Chondrocyte (in vitro differentiated cells): ENCODE data around the gene TRAF3. TPM values are rescaled to one million over a fixed set of nuclear protein-coding genes. Genes with fewer than 3 reads are reported as not detected.
A peak's percentile ranks its signal among the peaks of the same experiment; 100 is the strongest.

ENCODE experiments used
- DNase-seq: peaks from one replicate; pipeline ENCODE4 v3.0.0; 2021; ENCODE audit warnings: mixed read lengths, low spot score
- H3K27ac Mint-ChIP-seq: one replicate; pipeline ENCODE4 v1.8.0; 2021; ENCODE audit warnings: mild to moderate bottlenecking, moderate library complexity, mixed read lengths; ENCODE audit not compliant: unreplicated experiment
- H3K27me3 Mint-ChIP-seq: 2 replicates; pipeline ENCODE4 v1.8.0; 2021; ENCODE audit warnings: low read depth, mixed read lengths
- H3K36me3 Mint-ChIP-seq: 2 replicates; pipeline ENCODE4 v1.8.0; 2021; ENCODE audit warnings: low read depth, mixed read lengths
- H3K4me1 Mint-ChIP-seq: 2 replicates; pipeline ENCODE4 v1.8.0; 2021; ENCODE audit warnings: low read depth, mild to moderate bottlenecking, mixed read lengths
- H3K4me3 Mint-ChIP-seq: one replicate; pipeline ENCODE4 v1.8.0; 2021; ENCODE audit warnings: mild to moderate bottlenecking, moderate library complexity, mixed read lengths; ENCODE audit not compliant: unreplicated experiment
- H3K9me3 Mint-ChIP-seq: 2 replicates; pipeline ENCODE4 v1.8.0; 2021; ENCODE audit warnings: low read depth, mixed read lengths
- CTCF ChIP-seq: fragments of 200-600 bp; sonication (generic); IDR thresholded peaks from 2 replicates; pipeline ENCODE4 v1.5.0; 2021; ENCODE audit warnings: antibody characterized with exemption, mild to moderate bottlenecking, moderate library complexity
- total RNA-seq: library from RNA; stranded (reverse); gene quantifications from 3 replicates; pipeline ENCODE4 v1.2.1, GENCODE V29; 2021

TRAF3 gene
- total RNA-seq, 1 donor from 2014 or later: 20.1 TPM

GRCh38 chr14:102811971-102812370 is 34.7 kb downstream of the TRAF3 start:
- Mint-ChIP-seq H3K36me3 (peaks cover 8% of the 10 kb centered on the region), H3K4me3 (no peak overlapping the region), H3K9me3 (peaks cover 3% of the 10 kb centered on the region), H3K4me1 (peaks cover 14% of the 10 kb centered on the region), H3K27ac (no peak overlapping the region), H3K27me3 (no peaks in the 10 kb centered on the region)
- no peak for DNase-seq
- TF ChIP-seq CTCF: no peak

- peaks cover 3% of the 10 kb centered on the region for H3K9me3 Mint-ChIP-seq
- H3K27ac Mint-ChIP-seq: no peak overlapping the region
- no peak for DNase-seq
- peaks cover 11% of the 10 kb centered on the region for H3K36me3 Mint-ChIP-seq
- peaks cover 11% of the 10 kb centered on the region for H3K4me1 Mint-ChIP-seq
- H3K27me3 Mint-ChIP-seq: no peaks in the 10 kb centered on the region
- TF ChIP-seq CTCF: no peak
- no peak overlapping the region for H3K4me3 Mint-ChIP-seq
These were observed 36.4 kb downstream of the TRAF3 start for GRCh38 chr14:102813691-102814090.

- peaks cover 3% of the 10 kb centered on the region for H3K9me3 Mint-ChIP-seq
- no peak overlapping the region for H3K4me3 Mint-ChIP-seq
- no peaks in the 10 kb centered on the region for H3K27me3 Mint-ChIP-seq
- peaks cover 11% of the 10 kb centered on the region for H3K36me3 Mint-ChIP-seq
- H3K4me1 Mint-ChIP-seq: peaks cover 10% of the 10 kb centered on the region
- DNase-seq: no peak
- no peak for TF ChIP-seq CTCF
- H3K27ac Mint-ChIP-seq: no peak overlapping the region
These were observed 40.1 kb downstream of the TRAF3 start for GRCh38 chr14:102817318-102817717.

- no peaks in the 10 kb centered on the region for H3K27me3 Mint-ChIP-seq
- H3K4me1 Mint-ChIP-seq: peaks cover 8% of the 10 kb centered on the region
- H3K9me3 Mint-ChIP-seq: peaks cover 3% of the 10 kb centered on the region
- DNase-seq: no peak
- no peak overlapping the region for H3K27ac Mint-ChIP-seq
- H3K36me3 Mint-ChIP-seq: peaks cover 11% of the 10 kb centered on the region
- H3K4me3 Mint-ChIP-seq: no peak overlapping the region
- TF ChIP-seq CTCF: no peak
These were observed 41.0 kb downstream of the TRAF3 start for GRCh38 chr14:102817942-102818940.

- TF ChIP-seq CTCF: no peak
- Mint-ChIP-seq H3K4me3 (no peak overlapping the region), H3K36me3 (peaks cover 10% of the 10 kb centered on the region), H3K4me1 (peaks cover 8% of the 10 kb centered on the region), H3K27ac (peak overlapping the region; percentile 10), H3K9me3 (no peaks in the 10 kb centered on the region), H3K27me3 (no peaks in the 10 kb centered on the region)
- DNase-seq: no peak
These were observed 42.0 kb downstream of the TRAF3 start for GRCh38 chr14:102819176-102819628.
